Adrenal gland (tissue), 12 donors: Measurements from ENCODE around the gene KCNMA1. TPM values are rescaled to one million over a fixed set of nuclear protein-coding genes. Genes with fewer than 3 reads are reported as not detected.
A peak's percentile ranks its signal among the peaks of the same experiment; 100 is the strongest.

ENCODE experiments used
- DNase-seq, 7 donors: peaks; one replicate each; pipeline ENCODE4 v3.0.0-alpha.2; 2019 to 2020
- H3K27ac ChIP-seq, 5 donors: fragments of 200-600 bp; sonication (generic) in 4 of 5; 1 replicate in 3 of 5; 2 replicates in 2 of 5; pipeline versions ENCODE4 v1.5.1 to v1.8.0; 2016 to 2020; ENCODE audit warnings: mild to moderate bottlenecking in 1 of 5
- H3K27me3 ChIP-seq: fragments of 200-600 bp; 2 replicates; pipeline ENCODE4 v1.8.0; 2021
- H3K36me3 ChIP-seq, 2 donors: fragments of 200-600 bp; replicated peaks in 1 of 2; 1 replicate in 1 of 2; 2 replicates in 1 of 2; pipeline versions ENCODE4 v1.5.1 to v1.8.0; 2018 to 2022
- H3K4me1 ChIP-seq, 2 donors: fragments of 200-600 bp; replicated peaks in 1 of 2; 1 replicate in 1 of 2; 2 replicates in 1 of 2; pipeline versions ENCODE4 v1.5.1 to v1.8.0; 2018 to 2021
- H3K4me3 ChIP-seq, 4 donors: fragments of 200-600 bp; sonication (generic) in 3 of 4; one replicate each; pipeline ENCODE4 v1.5.1; 2016 to 2018
- H3K9me3 ChIP-seq, 3 donors: fragments of 200-600 bp; sonication (generic) in 1 of 3; replicated peaks in 1 of 3; 1 replicate in 2 of 3; 2 replicates in 1 of 3; pipeline versions ENCODE4 v1.5.1 to v1.8.0; 2016 to 2021
- POLR2A ChIP-seq, 2 donors: fragments of 450-650 bp; IDR thresholded peaks; one replicate each; pipeline ENCODE4 v1.6.1; 2017; ENCODE audit warnings: antibody characterized with exemption in 2 of 2, mild to moderate bottlenecking in 2 of 2, moderate library complexity in 1 of 2
- WGBS, 4 donors: extraction: QIAGEN DNeasy Blood & Tissue Kit in 2 of 4; methylation state at CpG; one replicate each; pipeline versions ENCODE4 v1.1.5 to v1.1.7; 2013 to 2017; 5-methylcytosine and 5-hydroxymethylcytosine counted together
- intact Hi-C, 2 donors: fragments of 100-400 bp; cut with DNase I; formaldehyde crosslinking; loops; one replicate each; pipeline versions ENCODE4 v1.14.1 to v1.15.0; 2022 to 2023
- polyA plus RNA-seq, 3 donors: library from polyadenylated mRNA; stranded (reverse); fragments of 200-250 nt in 2 of 3; fragments of 350-450 nt in 1 of 3; fragmentation: Illumina TruSeq in 1 of 3; extraction: RNeasy Lipid Tissue Mini Kit (QIAGEN cat#74804) in 1 of 3; gene quantifications; one replicate each; pipeline ENCODE4 v1.2.3, GENCODE V29; 2013 to 2014
- total RNA-seq, 9 donors: library from RNA; depleted of rRNA in 4 of 9; stranded (reverse); fragments of >200 nt in 4 of 9; fragments of 120-200 nt in 1 of 9; fragmentation: NEBNext Ultra II Directional in 1 of 9; extraction: Animal tissue kit (Norgen Biotek cat#: 25700) in 1 of 9; gene quantifications; one replicate each; pipeline versions ENCODE4 v1.1.0 to v1.2.4, GENCODE V29; 2013 to 2023
- TF ChIP-seq, protein P1 (sequence below), 6 experiments: fragments of 450-650 bp in 4 of 6; fragments of 200-600 bp in 2 of 6; sonication (generic) in 1 of 6; IDR thresholded peaks; 1 replicate in 5 of 6; 2 replicates in 1 of 6; pipeline versions ENCODE4 v1.5.1 to v1.8.0; 2016 to 2021; ENCODE audit warnings: antibody characterized with exemption in 6 of 6, mild to moderate bottlenecking in 2 of 6, moderate library complexity in 1 of 6
- donor health status: healthy with polysubstance abuse.
- donor health status: Bipolar disorder and iron deficiency.
- donor health status: DM: yes; HTN: yes; CAD: no.
- donor health status: DM: no; HTN: no; CAD: no.
- donor health status: DM: no; HTN: no; CAD: no.
- donor health status: DM: yes; HTN: yes; CAD: no.

KCNMA1 gene
- total and polyA plus RNA-seq, 12 donors: 6.4 to 37.7 (median 13.4) TPM

DNA sequence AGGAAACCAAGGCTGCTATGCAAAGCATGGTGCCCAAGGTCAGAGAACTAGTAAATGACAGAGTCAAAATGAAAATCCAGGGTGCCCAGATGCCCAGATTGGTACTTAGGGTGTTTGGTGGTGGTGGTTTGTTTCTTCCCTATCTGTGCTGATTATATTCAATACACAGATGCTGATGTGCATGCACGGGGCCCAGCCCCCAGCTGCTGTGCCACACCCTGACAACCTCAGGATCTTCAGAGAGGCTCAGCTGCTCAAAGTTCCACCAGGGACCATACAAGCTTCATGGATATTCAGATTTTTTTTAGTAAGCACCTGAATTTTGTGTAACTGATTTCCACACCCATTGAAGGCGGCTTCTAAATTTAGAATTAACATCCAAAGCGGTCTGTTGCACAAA is 75.6 kb downstream of the KCNMA1 start:
- 63 to 94% (median 80%) methylated on average over 2 to 3 of the region's 3 CpGs for WGBS, 4 donors

DNA sequence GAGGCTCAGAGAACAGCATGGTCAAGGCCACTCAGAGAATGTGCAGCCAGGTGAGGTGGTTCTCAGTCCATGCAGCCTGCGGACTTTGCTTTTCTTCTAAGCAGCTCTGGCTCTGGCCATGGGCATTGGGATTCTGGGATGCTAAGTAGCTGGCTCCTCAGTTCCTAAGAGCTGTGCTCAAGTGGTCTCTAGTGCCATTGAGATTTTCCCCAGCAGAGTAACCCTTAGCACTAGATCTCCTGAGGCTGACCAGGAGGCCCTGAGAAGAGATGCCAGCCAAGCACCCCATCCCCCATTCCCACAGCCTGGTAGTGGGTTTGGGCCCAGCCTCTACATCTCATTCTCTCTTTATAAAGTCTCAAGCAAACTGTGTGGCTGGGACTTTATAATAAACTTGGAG is 77.1 kb downstream of the KCNMA1 start:
- Histone ChIP-seq H3K36me3 (no peaks in the 10 kb centered on the region), H3K9me3 (no peaks in the 10 kb centered on the region), H3K4me1 (peaks cover 0 to under 1% of the 10 kb centered on the region in 2 donors), H3K4me3 (no peak overlapping the region), H3K27me3 (peaks cover under 1% of the 10 kb centered on the region), H3K27ac (no peak overlapping the region)
- no peak for DNase-seq
- TF ChIP-seq, protein P1, sequence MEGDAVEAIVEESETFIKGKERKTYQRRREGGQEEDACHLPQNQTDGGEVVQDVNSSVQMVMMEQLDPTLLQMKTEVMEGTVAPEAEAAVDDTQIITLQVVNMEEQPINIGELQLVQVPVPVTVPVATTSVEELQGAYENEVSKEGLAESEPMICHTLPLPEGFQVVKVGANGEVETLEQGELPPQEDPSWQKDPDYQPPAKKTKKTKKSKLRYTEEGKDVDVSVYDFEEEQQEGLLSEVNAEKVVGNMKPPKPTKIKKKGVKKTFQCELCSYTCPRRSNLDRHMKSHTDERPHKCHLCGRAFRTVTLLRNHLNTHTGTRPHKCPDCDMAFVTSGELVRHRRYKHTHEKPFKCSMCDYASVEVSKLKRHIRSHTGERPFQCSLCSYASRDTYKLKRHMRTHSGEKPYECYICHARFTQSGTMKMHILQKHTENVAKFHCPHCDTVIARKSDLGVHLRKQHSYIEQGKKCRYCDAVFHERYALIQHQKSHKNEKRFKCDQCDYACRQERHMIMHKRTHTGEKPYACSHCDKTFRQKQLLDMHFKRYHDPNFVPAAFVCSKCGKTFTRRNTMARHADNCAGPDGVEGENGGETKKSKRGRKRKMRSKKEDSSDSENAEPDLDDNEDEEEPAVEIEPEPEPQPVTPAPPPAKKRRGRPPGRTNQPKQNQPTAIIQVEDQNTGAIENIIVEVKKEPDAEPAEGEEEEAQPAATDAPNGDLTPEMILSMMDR (IDR thresholded peaks at IDR 0.05): no peak
- TF ChIP-seq POLR2A (IDR thresholded peaks at IDR 0.05): no peak
- intact Hi-C loops: no loop called here
- WGBS, 4 donors: 95 to 100% (median 96%) methylated on average over 1 of the region's 1 CpG; no CpG with 5 or more reads in 1 of the 4 donors

More for the DNA sequence above, 75.6 kb downstream of the KCNMA1 start:
- Histone ChIP-seq H3K4me1 (no peaks in the 10 kb centered on the region), H3K27me3 (peaks cover 4% of the 10 kb centered on the region), H3K36me3 (no peaks in the 10 kb centered on the region), H3K27ac (no peak overlapping the region), H3K9me3 (no peaks in the 10 kb centered on the region), H3K4me3 (no peak overlapping the region)
- TF ChIP-seq, protein P1 (IDR thresholded peaks at IDR 0.05): no peak
- TF ChIP-seq POLR2A (IDR thresholded peaks at IDR 0.05): no peak
- intact Hi-C loops: no loop called here
- no peak for DNase-seq

DNA sequence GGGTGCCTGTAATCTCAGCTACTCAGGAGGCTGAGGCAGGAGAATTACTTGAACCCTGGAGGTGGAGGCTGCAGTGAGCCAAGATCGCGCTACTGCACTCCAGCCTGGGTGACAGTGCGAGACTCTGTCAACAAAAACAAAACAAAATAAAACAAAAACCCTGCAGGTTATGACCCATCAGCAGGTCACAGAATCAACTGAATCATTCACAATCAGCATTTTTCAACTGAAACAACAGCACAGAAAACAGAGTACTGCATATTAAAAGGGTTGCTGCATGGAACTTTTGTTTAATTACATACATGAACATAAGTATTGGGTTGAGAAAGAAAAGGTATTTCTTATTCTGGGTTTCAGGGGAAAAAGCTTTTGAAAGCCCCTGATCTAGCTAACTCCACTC is 77.6 kb downstream of the KCNMA1 start:
- no peak for TF ChIP-seq POLR2A (IDR thresholded peaks at IDR 0.05)
- TF ChIP-seq, protein P1 (IDR thresholded peaks at IDR 0.05): no peak
- intact Hi-C loops: no loop called here
- peaks cover 0 to 4% of the 10 kb centered on the region in 2 donors for H3K4me1 ChIP-seq
- no peak overlapping the region for H3K27ac ChIP-seq
- H3K9me3 ChIP-seq: no peaks in the 10 kb centered on the region
- no peak overlapping the region for H3K4me3 ChIP-seq
- H3K36me3 ChIP-seq: no peaks in the 10 kb centered on the region
- no peaks in the 10 kb centered on the region for H3K27me3 ChIP-seq
- WGBS, 4 donors: 68 to 98% (median 75%) methylated on average over 3 of the region's 3 CpGs
- DNase-seq: no peak

DNA sequence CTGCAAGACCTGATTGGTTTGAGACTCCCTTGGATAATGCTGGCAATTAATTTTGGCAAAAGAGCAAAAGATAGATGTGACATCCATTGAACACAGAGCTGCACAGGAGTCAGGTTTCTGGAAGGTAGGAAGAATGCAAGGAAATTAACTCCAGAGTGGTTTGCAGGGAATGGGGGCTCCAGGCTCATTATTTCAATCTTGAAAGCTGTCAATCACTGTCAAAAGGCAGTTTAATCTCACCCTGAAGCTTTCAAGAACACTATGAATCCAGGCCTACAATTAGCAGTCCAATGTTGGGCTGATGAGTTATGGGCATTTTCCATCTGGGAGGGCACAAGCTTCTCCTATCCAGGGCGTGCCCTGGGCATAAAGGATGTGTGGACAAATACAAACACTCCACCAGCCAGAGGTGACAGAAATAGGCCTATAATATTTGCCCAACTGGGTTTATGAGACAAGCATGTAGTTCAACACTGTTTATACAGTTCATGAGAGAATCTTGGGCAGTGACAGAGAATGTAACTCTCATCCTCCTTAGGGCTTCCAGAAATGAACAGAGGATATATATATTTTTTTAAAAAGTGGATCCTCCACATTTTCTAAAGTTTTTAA is 80.5 kb downstream of the KCNMA1 start:
- no peaks in the 10 kb centered on the region for H3K9me3 ChIP-seq
- 80 to 94% (median 88%) methylated on average over 1 of the region's 1 CpG for WGBS, 4 donors
- H3K27me3 ChIP-seq: no peaks in the 10 kb centered on the region
- no peak for DNase-seq
- TF ChIP-seq POLR2A (IDR thresholded peaks at IDR 0.05): no peak
- TF ChIP-seq, protein P1 (IDR thresholded peaks at IDR 0.05): no peak
- H3K4me1 ChIP-seq: peaks cover 0 to 4% of the 10 kb centered on the region in 2 donors
- intact Hi-C loops: no loop called here
- H3K36me3 ChIP-seq: no peaks in the 10 kb centered on the region
- H3K27ac ChIP-seq: peak overlapping the region in 1 of 5 donors; percentile 55
- no peak overlapping the region for H3K4me3 ChIP-seq
